ENCODE measurements around the gene RTF2. TPM values are rescaled to one million over a fixed set of nuclear protein-coding genes. Genes with fewer than 3 reads are reported as not detected.

The RTF2 gene
- total RNA-seq, 1 donor from 2014 or later = 64.7 TPM

DNA sequence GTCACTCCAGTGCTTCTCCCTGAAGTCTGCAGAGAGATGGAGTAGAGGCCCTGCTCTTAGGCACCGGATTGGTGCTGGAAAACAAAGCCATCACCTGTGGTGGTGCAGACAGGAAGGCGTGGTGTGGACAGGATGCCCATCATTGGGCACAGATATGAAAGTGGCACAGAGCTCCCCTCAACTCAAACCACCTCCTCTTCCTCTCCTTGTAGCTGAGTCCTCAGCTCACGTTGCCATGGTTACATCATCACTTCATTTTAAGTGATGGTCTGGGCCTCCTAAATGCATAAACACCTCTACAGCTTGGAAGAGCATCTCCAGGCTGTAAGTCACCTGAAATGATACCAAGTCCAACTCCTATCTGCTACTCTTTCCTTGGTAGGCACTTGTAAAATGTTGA is 8.0 kb upstream of the RTF2 start:
- no peak for DNase-seq (ENCODE audit: low spot score)
- Mint-ChIP-seq H3K4me3 (ENCODE audit: unreplicated experiment) (no peak overlapping the region), H3K36me3 (ENCODE audit: low read depth) (no peaks in the 10 kb centered on the region), H3K9me3 (ENCODE audit: low read depth) (no peaks in the 10 kb centered on the region), H3K27me3 (ENCODE audit: low read depth) (peaks cover 2% of the 10 kb centered on the region), H3K4me1 (ENCODE audit: low read depth) (no peaks in the 10 kb centered on the region), H3K27ac (ENCODE audit: unreplicated experiment) (no peak overlapping the region)
- TF ChIP-seq, protein P1, sequence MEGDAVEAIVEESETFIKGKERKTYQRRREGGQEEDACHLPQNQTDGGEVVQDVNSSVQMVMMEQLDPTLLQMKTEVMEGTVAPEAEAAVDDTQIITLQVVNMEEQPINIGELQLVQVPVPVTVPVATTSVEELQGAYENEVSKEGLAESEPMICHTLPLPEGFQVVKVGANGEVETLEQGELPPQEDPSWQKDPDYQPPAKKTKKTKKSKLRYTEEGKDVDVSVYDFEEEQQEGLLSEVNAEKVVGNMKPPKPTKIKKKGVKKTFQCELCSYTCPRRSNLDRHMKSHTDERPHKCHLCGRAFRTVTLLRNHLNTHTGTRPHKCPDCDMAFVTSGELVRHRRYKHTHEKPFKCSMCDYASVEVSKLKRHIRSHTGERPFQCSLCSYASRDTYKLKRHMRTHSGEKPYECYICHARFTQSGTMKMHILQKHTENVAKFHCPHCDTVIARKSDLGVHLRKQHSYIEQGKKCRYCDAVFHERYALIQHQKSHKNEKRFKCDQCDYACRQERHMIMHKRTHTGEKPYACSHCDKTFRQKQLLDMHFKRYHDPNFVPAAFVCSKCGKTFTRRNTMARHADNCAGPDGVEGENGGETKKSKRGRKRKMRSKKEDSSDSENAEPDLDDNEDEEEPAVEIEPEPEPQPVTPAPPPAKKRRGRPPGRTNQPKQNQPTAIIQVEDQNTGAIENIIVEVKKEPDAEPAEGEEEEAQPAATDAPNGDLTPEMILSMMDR (IDR thresholded peaks at IDR 0.05) = no peak

DNA sequence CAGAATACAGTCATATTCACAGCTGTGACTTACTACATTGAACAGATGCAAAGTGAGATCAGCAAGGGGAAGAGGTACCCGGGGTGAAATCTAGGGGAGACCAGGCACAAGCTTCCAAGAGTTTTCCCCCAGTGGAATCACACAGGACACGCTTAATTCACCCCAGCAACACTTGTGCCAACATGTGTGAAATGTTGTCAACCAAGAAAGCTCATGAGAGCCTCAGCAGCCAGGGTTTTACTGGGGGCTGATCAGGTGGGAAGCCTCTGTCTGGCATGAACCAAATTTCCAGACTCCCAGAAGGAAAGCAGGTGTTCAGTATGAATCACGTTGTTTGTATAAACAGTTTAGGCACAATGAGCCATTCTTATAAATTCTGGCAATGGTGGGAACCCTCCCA is 6.9 kb upstream of the RTF2 start:
- H3K4me1 Mint-ChIP-seq (ENCODE audit: low read depth) = no peaks in the 10 kb centered on the region
- no peak overlapping the region for H3K4me3 Mint-ChIP-seq (ENCODE audit: unreplicated experiment)
- H3K27me3 Mint-ChIP-seq (ENCODE audit: low read depth) = peaks cover 2% of the 10 kb centered on the region
- H3K27ac Mint-ChIP-seq (ENCODE audit: unreplicated experiment) = no peak overlapping the region
- no peaks in the 10 kb centered on the region for H3K9me3 Mint-ChIP-seq (ENCODE audit: low read depth)
- TF ChIP-seq, protein P1 (IDR thresholded peaks at IDR 0.05) = no peak
- no peaks in the 10 kb centered on the region for H3K36me3 Mint-ChIP-seq (ENCODE audit: low read depth)
- DNase-seq (ENCODE audit: low spot score) = no peak

DNA sequence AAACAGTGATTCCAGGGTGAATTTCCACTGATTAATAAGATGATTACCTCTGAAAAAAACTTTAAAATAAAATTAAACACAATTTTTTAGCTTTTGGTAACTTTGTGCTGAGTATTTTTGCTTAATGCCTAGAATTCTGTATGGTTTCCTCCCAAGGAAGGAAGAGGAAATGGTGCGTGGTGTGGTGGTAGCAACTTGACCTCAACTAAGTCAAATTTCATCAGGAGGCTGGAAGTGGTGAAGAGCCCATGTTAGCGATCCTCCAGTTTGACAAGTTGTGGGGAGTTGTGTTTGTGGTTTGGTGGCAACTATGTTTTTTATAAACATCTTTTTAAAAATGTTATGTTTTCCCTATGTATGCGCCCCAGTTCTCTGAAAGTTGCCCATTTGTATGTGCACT is 5.0 kb upstream of the RTF2 start:
- no peak overlapping the region for H3K4me3 Mint-ChIP-seq (ENCODE audit: unreplicated experiment)
- H3K4me1 Mint-ChIP-seq (ENCODE audit: low read depth) = peaks cover 5% of the 10 kb centered on the region
- no peaks in the 10 kb centered on the region for H3K36me3 Mint-ChIP-seq (ENCODE audit: low read depth)
- H3K27me3 Mint-ChIP-seq (ENCODE audit: low read depth) = no peaks in the 10 kb centered on the region
- DNase-seq (ENCODE audit: low spot score) = no peak
- no peaks in the 10 kb centered on the region for H3K9me3 Mint-ChIP-seq (ENCODE audit: low read depth)
- TF ChIP-seq, protein P1 (IDR thresholded peaks at IDR 0.05) = no peak
- no peak overlapping the region for H3K27ac Mint-ChIP-seq (ENCODE audit: unreplicated experiment)

DNA sequence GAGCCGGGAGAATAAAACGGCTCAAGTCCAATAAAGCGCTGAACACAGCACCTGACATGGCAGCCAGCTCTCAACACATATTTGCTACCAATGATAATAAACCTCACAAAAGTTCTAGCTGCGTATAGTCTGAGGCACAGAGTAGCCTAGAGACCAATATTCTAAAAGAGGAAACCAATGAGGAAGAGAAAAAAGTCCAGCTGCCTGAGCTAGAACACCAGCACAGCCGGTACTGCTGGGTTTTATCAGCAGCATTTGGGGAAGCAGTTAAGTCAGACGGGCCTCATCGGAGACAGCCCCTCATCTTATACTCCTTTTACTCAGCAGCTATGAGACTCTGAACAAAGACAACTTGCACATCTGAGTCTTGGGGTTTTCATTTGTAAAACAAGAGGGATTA is 2.4 kb upstream of the RTF2 start:
- Mint-ChIP-seq H3K9me3 (ENCODE audit: low read depth) (no peaks in the 10 kb centered on the region), H3K27ac (ENCODE audit: unreplicated experiment) (no peak overlapping the region), H3K27me3 (ENCODE audit: low read depth) (no peaks in the 10 kb centered on the region), H3K4me1 (ENCODE audit: low read depth) (peaks cover 22% of the 10 kb centered on the region), H3K4me3 (ENCODE audit: unreplicated experiment) (no peak overlapping the region), H3K36me3 (ENCODE audit: low read depth) (no peaks in the 10 kb centered on the region)
- TF ChIP-seq, protein P1 (IDR thresholded peaks at IDR 0.05) = no peak
- DNase-seq (ENCODE audit: low spot score) = no peak

DNA sequence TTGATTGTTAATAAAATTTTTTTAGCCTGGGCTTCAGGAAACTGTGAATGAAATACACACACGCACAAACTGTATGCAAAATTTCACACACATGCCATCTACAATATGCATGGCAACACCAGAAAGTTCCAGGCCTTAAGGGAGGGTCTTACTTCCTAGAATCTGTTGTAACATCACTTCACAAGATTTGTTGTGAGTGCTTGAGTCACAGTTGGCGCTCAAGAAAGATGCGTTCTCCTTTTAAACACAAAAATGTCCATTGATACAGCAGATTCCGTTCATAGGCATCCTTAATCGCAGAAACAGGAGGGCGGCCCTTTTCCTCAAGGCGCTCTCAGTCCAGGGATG is 485 bp upstream of the RTF2 start:
- Mint-ChIP-seq H3K4me3 (ENCODE audit: unreplicated experiment) (peak overlapping the region; percentile 97), H3K36me3 (ENCODE audit: low read depth) (no peaks in the 10 kb centered on the region), H3K9me3 (ENCODE audit: low read depth) (no peaks in the 10 kb centered on the region), H3K4me1 (ENCODE audit: low read depth) (peaks cover 23% of the 10 kb centered on the region), H3K27ac (ENCODE audit: unreplicated experiment) (peak overlapping the region; percentile 99), H3K27me3 (ENCODE audit: low read depth) (no peaks in the 10 kb centered on the region)
- no peak for DNase-seq (ENCODE audit: low spot score)
- TF ChIP-seq, protein P1 (IDR thresholded peaks at IDR 0.05) = no peak
